MM.1S (cell line): Measurements from ENCODE around the gene RANBP9.

Experiments used
- DNase-seq: peaks from one replicate; pipeline ENCODE4 v3.0.0-alpha.2; 2015
- H2AFZ ChIP-seq: fragments of 300-600 bp; sonication (generic); 2 replicates; pipeline ENCODE4 v1.6.0; 2016; ENCODE audit warnings: antibody characterized with exemption, low read length
- H3F3A ChIP-seq: fragments of 300-600 bp; sonication (generic); 2 replicates; pipeline ENCODE4 v1.6.1; 2016; ENCODE audit warnings: mild to moderate bottlenecking, antibody characterized with exemption, low read length, moderate library complexity, mixed read lengths; ENCODE audit not compliant: insufficient read depth
- H3K27ac ChIP-seq: fragments of 300-600 bp; sonication (generic); 2 replicates; pipeline ENCODE4 v1.5.1; 2016; ENCODE audit warnings: mild to moderate bottlenecking, low read length
- H3K27me3 ChIP-seq: fragments of 300-600 bp; sonication (generic); replicated peaks from 2 replicates; pipeline ENCODE4 v1.6.0; 2016; ENCODE audit warnings: low read length; ENCODE audit not compliant: insufficient read depth
- H3K36me3 ChIP-seq: fragments of 300-600 bp; sonication (generic); replicated peaks from 2 replicates; pipeline ENCODE4 v1.6.1; 2016; ENCODE audit warnings: mild to moderate bottlenecking, low read length, mixed read lengths; ENCODE audit not compliant: insufficient read depth
- H3K4me1 ChIP-seq: fragments of 300-600 bp; sonication (generic); 2 replicates; pipeline ENCODE4 v1.6.1; 2016; ENCODE audit warnings: low read length, mixed read lengths
- H3K4me2 ChIP-seq: fragments of 300-600 bp; sonication (generic); 2 replicates; pipeline ENCODE4 v1.6.0; 2016; ENCODE audit warnings: low read depth, low read length
- H3K4me3 ChIP-seq: fragments of 300-600 bp; sonication (generic); 2 replicates; pipeline ENCODE4 v1.5.1; 2016; ENCODE audit warnings: low read length, mixed read lengths
- H3K79me2 ChIP-seq: fragments of 300-600 bp; sonication (generic); 2 replicates; pipeline ENCODE4 v1.6.1; 2016; ENCODE audit warnings: mixed run types, low read length, mixed read lengths
- H3K9ac ChIP-seq: fragments of 300-600 bp; sonication (generic); 2 replicates; pipeline ENCODE4 v1.6.1; 2016; ENCODE audit warnings: low read length, mixed read lengths
- H3K9me2 ChIP-seq: fragments of 300-600 bp; sonication (generic); replicated peaks from 2 replicates; pipeline ENCODE4 v1.6.1; 2016; ENCODE audit warnings: mild to moderate bottlenecking, low read length, mixed read lengths; ENCODE audit not compliant: insufficient read depth
- H3K9me3 ChIP-seq: fragments of 300-600 bp; sonication (generic); replicated peaks from 2 replicates; pipeline ENCODE4 v1.6.1; 2016; ENCODE audit warnings: mild to moderate bottlenecking, low read length, mixed read lengths; ENCODE audit not compliant: insufficient read depth
- H4K20me1 ChIP-seq: fragments of 300-600 bp; sonication (generic); 2 replicates; pipeline ENCODE4 v1.6.1; 2016; ENCODE audit warnings: mild to moderate bottlenecking, low read length, moderate library complexity, mixed read lengths; ENCODE audit not compliant: insufficient read depth
- EZH2 ChIP-seq: fragments of 300-600 bp; sonication (generic); optimal IDR thresholded peaks from 2 replicates; pipeline ENCODE3; 2017; ENCODE audit warnings: low read depth, mild to moderate bottlenecking, antibody characterized with exemption, low read length, mixed read lengths
- EZH2phosphoT487 ChIP-seq: fragments of 300-600 bp; sonication (generic); IDR thresholded peaks from 2 replicates; pipeline ENCODE4 v1.6.1; 2018; ENCODE audit warnings: antibody characterized with exemption, low read length
- TF ChIP-seq, protein P1 (sequence below): fragments of 300-600 bp; sonication (generic); IDR thresholded peaks from 2 replicates; pipeline ENCODE4 v1.5.1; 2016; ENCODE audit warnings: antibody characterized with exemption, low read length, mixed read lengths

Gene RANBP9

DNA sequence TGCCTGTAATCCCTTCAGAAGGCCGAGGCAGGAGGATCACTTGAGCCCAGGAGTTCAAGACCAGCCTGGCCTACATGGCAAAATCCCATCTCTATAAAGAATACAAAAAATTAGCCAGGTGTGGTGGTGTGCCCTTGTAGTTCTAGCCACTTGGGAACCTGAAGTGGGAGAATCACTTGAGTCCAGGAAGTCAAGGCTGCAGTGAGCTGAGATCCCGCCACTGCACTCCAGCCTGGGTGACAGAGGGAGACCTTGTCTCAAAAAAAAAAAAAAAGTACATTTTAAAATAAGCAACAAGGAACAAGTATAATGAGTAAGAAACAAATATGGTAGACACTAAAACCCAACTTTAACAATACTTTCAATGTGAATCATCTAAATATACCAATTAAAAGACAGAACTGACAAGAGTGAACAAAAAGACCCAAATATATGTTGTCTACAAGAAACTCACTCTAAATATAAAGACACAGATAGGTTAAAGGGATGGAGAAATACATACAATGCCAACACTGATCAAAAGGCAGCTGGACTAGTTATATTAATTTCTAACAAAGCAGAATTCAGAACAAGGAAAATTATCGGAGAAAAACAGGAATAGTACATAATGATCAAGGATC lies 37.7 kb downstream of the RANBP9 start:
- H3K4me3 ChIP-seq, result no peak overlapping the region
- H3K79me2 ChIP-seq, result peaks cover 98% of the 10 kb centered on the region
- TF ChIP-seq EZH2phosphoT487 (no peak), EZH2 (no peak)
- TF ChIP-seq, protein P1, sequence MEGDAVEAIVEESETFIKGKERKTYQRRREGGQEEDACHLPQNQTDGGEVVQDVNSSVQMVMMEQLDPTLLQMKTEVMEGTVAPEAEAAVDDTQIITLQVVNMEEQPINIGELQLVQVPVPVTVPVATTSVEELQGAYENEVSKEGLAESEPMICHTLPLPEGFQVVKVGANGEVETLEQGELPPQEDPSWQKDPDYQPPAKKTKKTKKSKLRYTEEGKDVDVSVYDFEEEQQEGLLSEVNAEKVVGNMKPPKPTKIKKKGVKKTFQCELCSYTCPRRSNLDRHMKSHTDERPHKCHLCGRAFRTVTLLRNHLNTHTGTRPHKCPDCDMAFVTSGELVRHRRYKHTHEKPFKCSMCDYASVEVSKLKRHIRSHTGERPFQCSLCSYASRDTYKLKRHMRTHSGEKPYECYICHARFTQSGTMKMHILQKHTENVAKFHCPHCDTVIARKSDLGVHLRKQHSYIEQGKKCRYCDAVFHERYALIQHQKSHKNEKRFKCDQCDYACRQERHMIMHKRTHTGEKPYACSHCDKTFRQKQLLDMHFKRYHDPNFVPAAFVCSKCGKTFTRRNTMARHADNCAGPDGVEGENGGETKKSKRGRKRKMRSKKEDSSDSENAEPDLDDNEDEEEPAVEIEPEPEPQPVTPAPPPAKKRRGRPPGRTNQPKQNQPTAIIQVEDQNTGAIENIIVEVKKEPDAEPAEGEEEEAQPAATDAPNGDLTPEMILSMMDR, result no peak
- no peak overlapping the region for H3K4me2 ChIP-seq
- no peak overlapping the region for H3K9ac ChIP-seq
- no peaks in the 10 kb centered on the region for H3K27me3 ChIP-seq
- H3K9me2 ChIP-seq, result no peaks in the 10 kb centered on the region
- H3K9me3 ChIP-seq, result no peaks in the 10 kb centered on the region
- peaks cover 14% of the 10 kb centered on the region for H3K4me1 ChIP-seq
- no peak overlapping the region for H3K27ac ChIP-seq
- no peaks in the 10 kb centered on the region for H4K20me1 ChIP-seq
- H2AFZ ChIP-seq, result no peak overlapping the region
- H3F3A ChIP-seq, result peaks cover 5% of the 10 kb centered on the region
- H3K36me3 ChIP-seq, result no peaks in the 10 kb centered on the region
- no peak for DNase-seq

DNA sequence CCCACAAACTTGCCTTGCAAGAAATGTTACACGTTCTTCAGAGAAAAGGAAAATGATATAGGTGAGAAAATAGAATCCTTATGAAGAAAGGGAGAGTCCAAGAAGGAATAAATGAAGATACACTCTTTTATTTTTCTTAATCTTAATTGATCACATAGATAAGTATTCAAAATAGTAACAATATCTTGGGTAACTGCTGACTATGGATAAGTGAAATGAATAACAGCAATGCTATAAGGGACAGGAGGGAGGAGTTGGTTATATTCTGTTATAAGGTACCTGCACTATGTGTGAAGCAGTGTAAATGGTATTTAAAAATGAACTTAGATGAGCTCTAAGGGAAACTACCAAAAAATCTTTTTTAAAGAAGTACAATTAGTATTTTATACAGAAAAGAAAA lies 38.3 kb downstream of the RANBP9 start:
- TF ChIP-seq, protein P1, result no peak
- TF ChIP-seq EZH2 (no peak), EZH2phosphoT487 (no peak)
- no peaks in the 10 kb centered on the region for H4K20me1 ChIP-seq
- H3K9me3 ChIP-seq, result no peaks in the 10 kb centered on the region
- H3K27me3 ChIP-seq, result no peaks in the 10 kb centered on the region
- no peaks in the 10 kb centered on the region for H3K36me3 ChIP-seq
- peaks cover 94% of the 10 kb centered on the region for H3K79me2 ChIP-seq
- H3K9ac ChIP-seq, result no peak overlapping the region
- no peak overlapping the region for H3K27ac ChIP-seq
- no peak overlapping the region for H3K4me3 ChIP-seq
- H3K4me2 ChIP-seq, result no peak overlapping the region
- DNase-seq, result no peak
- no peaks in the 10 kb centered on the region for H3K9me2 ChIP-seq
- H3K4me1 ChIP-seq, result peaks cover 17% of the 10 kb centered on the region
- no peak overlapping the region for H2AFZ ChIP-seq
- peaks cover 10% of the 10 kb centered on the region for H3F3A ChIP-seq

DNA sequence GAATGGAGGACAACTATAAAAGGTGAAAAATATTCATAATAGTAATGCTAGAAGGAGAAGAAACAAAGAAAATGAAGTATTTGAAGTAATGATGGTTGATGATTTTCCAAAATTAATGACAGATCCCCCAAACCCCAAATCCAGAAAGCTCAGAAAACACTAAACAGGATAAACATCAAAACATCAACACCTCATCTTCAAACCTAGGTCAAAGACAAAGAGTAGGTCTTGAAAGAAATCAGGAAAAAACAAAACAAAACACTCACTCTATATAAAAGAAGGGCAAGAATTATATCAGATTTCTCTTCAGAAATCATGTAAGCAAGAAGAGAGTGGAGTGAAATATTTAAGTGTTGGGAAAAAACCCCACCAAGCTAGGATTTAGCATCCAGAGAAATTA lies 38.7 kb downstream of the RANBP9 start:
- Histone ChIP-seq H3K4me2 (no peak overlapping the region), H3K9me3 (no peaks in the 10 kb centered on the region), H3K4me3 (no peak overlapping the region), H3F3A (peaks cover 14% of the 10 kb centered on the region), H3K27ac (no peak overlapping the region), H4K20me1 (no peaks in the 10 kb centered on the region), H3K4me1 (peaks cover 22% of the 10 kb centered on the region), H3K27me3 (no peaks in the 10 kb centered on the region), H3K36me3 (no peaks in the 10 kb centered on the region), H3K9ac (no peak overlapping the region), H3K79me2 (peaks cover 94% of the 10 kb centered on the region), H2AFZ (no peak overlapping the region), H3K9me2 (no peaks in the 10 kb centered on the region)
- TF ChIP-seq EZH2phosphoT487 (no peak), EZH2 (no peak)
- TF ChIP-seq, protein P1, result no peak
- DNase-seq, result no peak
